Testis (tissue), 2 donors: Measurements from ENCODE around the gene WNT6.

Source experiments
- CTCF ChIP-seq, 3 experiments: fragments of 450-650 bp in 2 of 3; fragments of 200-600 bp in 1 of 3; sonication (generic) in 1 of 3; IDR thresholded peaks; one replicate each; pipeline ENCODE4 v1.5.1; 2016 to 2019; ENCODE audit warnings: antibody characterized with exemption in 3 of 3, mild to moderate bottlenecking in 2 of 3, moderate library complexity in 1 of 3
- POLR2A ChIP-seq: fragments of 450-650 bp; IDR thresholded peaks from one replicate; pipeline ENCODE4 v1.6.1; 2017; ENCODE audit warnings: antibody characterized with exemption, mild to moderate bottlenecking, moderate library complexity

- TF ChIP-seq POLR2A (no peak), CTCF (IDR thresholded peaks at IDR 0.05) (no peak)
These were observed 605 bp downstream of the WNT6 start for GRCh38 chr2:218859988-218860831.
